NT2/D1 (cell line): ENCODE measurements around the gene STK38.

ENCODE experiments used
- YY1 ChIP-seq: IDR thresholded peaks from 2 replicates; pipeline ENCODE4 v1.6.1; 2011; ENCODE audit not compliant: insufficient read length, insufficient read depth
- ZNF274 ChIP-seq: IDR thresholded peaks from 2 replicates; pipeline ENCODE4 v1.6.1; 2011; ENCODE audit warnings: mild to moderate bottlenecking, low read depth, low read length

- TF ChIP-seq YY1: no peak
- no peak for TF ChIP-seq ZNF274
Measured at GRCh38 chr6:36546308-36546919, 865 bp downstream of the STK38 start.
